Lower lobe of right lung (tissue), 2 donors: Measurements from ENCODE around the gene CA11. TPM values are rescaled to one million over a fixed set of nuclear protein-coding genes. Genes with fewer than 3 reads are reported as not detected.

Source experiments
- ATAC-seq, 2 donors: fragments of 200-7000 bp; cut with Tn5 transposase; one replicate each; pipeline ENCODE4 v1.9.1; 2020 to 2022; ENCODE audit warnings: mild to moderate bottlenecking in 2 of 2, moderate library complexity in 2 of 2
- DNase-seq: peaks from one replicate; pipeline ENCODE4 v3.0.0-alpha.2; 2020
- H3K27ac ChIP-seq: fragments of 200-600 bp; one replicate; pipeline ENCODE4 v1.8.0; 2022
- H3K27me3 ChIP-seq: fragments of 200-600 bp; one replicate; pipeline ENCODE4 v1.8.0; 2022; ENCODE audit warnings: low read depth
- H3K36me3 ChIP-seq: fragments of 200-600 bp; one replicate; pipeline ENCODE4 v1.8.0; 2022; ENCODE audit warnings: mild to moderate bottlenecking
- H3K4me1 ChIP-seq: fragments of 200-600 bp; one replicate; pipeline ENCODE4 v1.8.0; 2022
- H3K4me3 ChIP-seq: fragments of 200-600 bp; one replicate; pipeline ENCODE4 v1.8.0; 2022; ENCODE audit warnings: mild to moderate bottlenecking
- H3K9me3 ChIP-seq: fragments of 200-600 bp; one replicate; pipeline ENCODE4 v1.8.0; 2022
- CTCF ChIP-seq: fragments of 200-600 bp; IDR thresholded peaks from one replicate; pipeline ENCODE4 v1.8.0; 2022; ENCODE audit warnings: antibody characterized with exemption, mild to moderate bottlenecking
- intact Hi-C: fragments of 100-400 bp; cut with DNase I; formaldehyde crosslinking; loops from one replicate; pipeline ENCODE4 v1.11.0; 2022
- total RNA-seq: library from RNA; stranded (reverse); fragmentation: NEBNext Ultra II Directional; extraction: Animal tissue kit (Norgen Biotek cat#: 25700); gene quantifications from one replicate; pipeline ENCODE4 v1.2.1, GENCODE V29; 2021
- donor health status: DM: no; HTN: yes; CAD: no; lungs with severe emphysema.

The CA11 gene
- total RNA-seq, 1 donor from 2014 or later, result 7.8 TPM

GRCh38 chr19:48668332-48668731 is 22.3 kb upstream of the CA11 start:
- Histone ChIP-seq H3K27me3 (no peaks in the 10 kb centered on the region), H3K9me3 (no peaks in the 10 kb centered on the region), H3K4me3 (no peak overlapping the region), H3K27ac (no peak overlapping the region), H3K4me1 (no peaks in the 10 kb centered on the region), H3K36me3 (no peaks in the 10 kb centered on the region)
- ATAC-seq (no peak), DNase-seq (no peak)
- no peak for TF ChIP-seq CTCF
- intact Hi-C loops, result no loop called here

DNA sequence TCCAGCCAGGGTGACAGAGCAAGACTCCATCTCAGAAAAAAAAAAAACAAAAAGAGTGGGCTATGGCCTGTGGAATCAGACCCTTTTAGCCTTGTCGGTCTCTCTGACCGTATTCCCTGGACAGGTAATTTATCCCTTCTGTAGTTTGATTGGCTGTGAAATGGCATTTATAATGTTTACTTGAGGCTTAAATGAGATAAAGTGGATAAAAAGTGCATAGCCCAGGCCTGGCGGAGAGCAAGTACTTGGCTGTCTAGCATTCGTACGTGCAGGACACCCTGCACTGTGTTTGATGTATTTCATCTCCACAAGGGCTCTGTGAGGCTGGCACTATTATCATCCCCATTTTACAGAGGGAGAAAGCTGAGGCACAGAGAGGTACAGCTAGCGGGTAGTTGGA is 19.8 kb upstream of the CA11 start:
- TF ChIP-seq CTCF, result no peak
- no peak for ATAC-seq
- H3K4me1 ChIP-seq, result peaks cover 6% of the 10 kb centered on the region
- H3K27ac ChIP-seq, result no peak overlapping the region
- DNase-seq, result no peak
- no peak overlapping the region for H3K4me3 ChIP-seq
- H3K27me3 ChIP-seq, result no peaks in the 10 kb centered on the region
- H3K36me3 ChIP-seq, result no peaks in the 10 kb centered on the region
- intact Hi-C loops, result no loop called here
- H3K9me3 ChIP-seq, result no peaks in the 10 kb centered on the region

DNA sequence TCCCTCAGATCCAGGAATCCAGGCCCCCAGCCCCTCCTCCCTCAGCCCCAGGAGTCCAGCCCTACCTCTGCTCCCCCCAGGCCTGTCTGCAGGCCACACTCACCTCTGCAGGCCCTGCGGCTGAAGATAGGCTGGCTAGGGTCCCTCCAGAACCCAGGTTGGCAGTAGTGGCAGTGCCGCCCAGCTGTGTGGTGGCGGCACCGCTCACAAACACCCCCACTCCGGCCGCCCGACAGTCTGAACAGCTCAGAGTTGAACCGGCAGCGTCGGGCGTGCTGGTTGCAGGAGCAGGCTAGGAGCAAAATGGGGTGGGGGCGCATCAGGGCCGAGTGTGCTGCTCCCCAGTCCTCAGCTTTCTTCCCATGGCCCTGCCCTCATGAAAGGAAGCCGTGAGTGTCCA is 18.5 kb upstream of the CA11 start:
- H3K4me3 ChIP-seq, result no peak overlapping the region
- H3K9me3 ChIP-seq, result no peaks in the 10 kb centered on the region
- DNase-seq (no peak), ATAC-seq (no peak)
- peaks cover 13% of the 10 kb centered on the region for H3K4me1 ChIP-seq
- H3K27ac ChIP-seq, result no peak overlapping the region
- no peaks in the 10 kb centered on the region for H3K27me3 ChIP-seq
- no peak for TF ChIP-seq CTCF
- intact Hi-C loops, result no loop called here
- no peaks in the 10 kb centered on the region for H3K36me3 ChIP-seq

- intact Hi-C loops, result no loop called here
- Histone ChIP-seq H3K36me3 (no peaks in the 10 kb centered on the region), H3K9me3 (no peaks in the 10 kb centered on the region), H3K27ac (no peak overlapping the region), H3K27me3 (no peaks in the 10 kb centered on the region), H3K4me3 (no peak overlapping the region), H3K4me1 (peaks cover 13% of the 10 kb centered on the region)
- DNase-seq (no peak), ATAC-seq (no peak)
- TF ChIP-seq CTCF, result no peak
These were observed 17.7 kb upstream of the CA11 start for GRCh38 chr19:48663667-48664066.

DNA sequence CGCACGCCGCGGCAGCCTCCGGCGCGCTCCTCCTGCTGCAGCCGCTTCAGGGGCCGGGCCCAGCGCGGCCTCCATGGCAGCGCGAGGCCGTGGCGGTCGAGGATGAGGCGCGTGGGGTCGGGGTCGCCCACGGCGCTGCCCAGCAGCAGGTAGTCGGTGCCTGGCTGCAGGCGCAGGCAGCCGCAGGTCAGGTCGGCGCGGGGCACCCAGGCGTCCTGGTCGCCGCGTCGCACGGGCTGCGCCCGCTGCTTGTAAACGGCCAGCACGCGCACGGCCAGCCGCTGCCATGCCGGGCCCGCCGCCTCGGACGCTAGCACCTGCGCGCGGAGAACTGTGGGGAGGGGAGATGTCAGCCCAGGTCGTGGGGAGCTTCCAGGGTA is 15.7 kb upstream of the CA11 start:
- H3K27me3 ChIP-seq, result no peaks in the 10 kb centered on the region
- peak overlapping the region; percentile 61 for H3K27ac ChIP-seq
- no peak for DNase-seq
- no peaks in the 10 kb centered on the region for H3K9me3 ChIP-seq
- intact Hi-C loops, result no loop called here
- H3K4me1 ChIP-seq, result peaks cover 13% of the 10 kb centered on the region
- H3K4me3 ChIP-seq, result no peak overlapping the region
- no peaks in the 10 kb centered on the region for H3K36me3 ChIP-seq
- TF ChIP-seq CTCF, result no peak
- no peak for ATAC-seq
